T-helper 17 cell (primary cell): Measurements from ENCODE around the gene UGT2B10. TPM values are rescaled to one million over a fixed set of nuclear protein-coding genes. Genes with fewer than 3 reads are reported as not detected.

ENCODE experiments used
- ATAC-seq: fragments of 150-1000 bp; cut with Tn5 transposase; 2 replicates; pipeline ENCODE4 v1.10.0; 2021; ENCODE audit warnings: mild to moderate bottlenecking, moderate library complexity
- DNase-seq, 3 donors: peaks; one replicate each; pipeline versions ENCODE4 v3.0.0 to v3.0.0-alpha.2; 2020 to 2021
- H3K9me3 ChIP-seq: one replicate; pipeline ENCODE4 v1.7.0; 2013; ENCODE audit warnings: low read length, mild to moderate bottlenecking; ENCODE audit not compliant: control insufficient read depth, poor library complexity, severe bottlenecking
- H3K27ac Mint-ChIP-seq: one replicate; pipeline ENCODE4 v1.8.0; 2022; ENCODE audit warnings: mild to moderate bottlenecking, moderate library complexity, mixed read lengths
- H3K27me3 Mint-ChIP-seq: one replicate; pipeline ENCODE4 v1.8.0; 2022; ENCODE audit warnings: mixed read lengths
- H3K36me3 Mint-ChIP-seq: one replicate; pipeline ENCODE4 v1.8.0; 2022; ENCODE audit warnings: low read depth, mixed read lengths
- H3K4me1 Mint-ChIP-seq: one replicate; pipeline ENCODE4 v1.8.0; 2022; ENCODE audit warnings: mild to moderate bottlenecking, mixed read lengths
- H3K4me3 Mint-ChIP-seq: one replicate; pipeline ENCODE4 v1.8.0; 2022; ENCODE audit warnings: mild to moderate bottlenecking, moderate library complexity, mixed read lengths
- total RNA-seq, 4 donors: library from RNA in 2 of 4; stranded (reverse) in 2 of 4; gene quantifications; one replicate each; pipeline ENCODE4 v1.2.3 and lab custom pipeline; 2022 to 2026

Gene UGT2B10
- total RNA-seq, 2 donors from 2014 or later = not detected

DNA sequence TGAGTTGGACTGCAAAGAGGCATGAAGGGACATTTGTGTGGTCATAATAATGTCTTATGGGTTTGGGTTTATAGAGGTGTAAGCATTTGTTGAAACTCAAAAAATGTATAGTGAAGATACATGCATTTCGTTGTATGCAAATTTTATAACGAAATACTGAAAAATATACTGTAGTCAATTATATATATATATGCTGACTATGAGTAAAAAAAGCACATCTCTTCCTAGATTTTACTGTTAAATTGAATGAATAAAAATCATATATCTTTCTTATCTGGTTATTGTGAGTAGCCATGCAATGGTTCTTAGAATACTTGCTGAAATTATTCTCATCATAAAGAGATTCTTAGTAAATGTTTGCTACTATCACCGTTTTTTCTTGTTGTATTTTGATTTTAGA is 34.5 kb downstream of the UGT2B10 start:
- no peaks in the 10 kb centered on the region for H3K9me3 ChIP-seq
- H3K4me3 Mint-ChIP-seq = no peak overlapping the region
- H3K4me1 Mint-ChIP-seq = no peaks in the 10 kb centered on the region
- DNase-seq (no peak), ATAC-seq (no peak)
- no peaks in the 10 kb centered on the region for H3K27me3 Mint-ChIP-seq
- no peaks in the 10 kb centered on the region for H3K36me3 Mint-ChIP-seq
- H3K27ac Mint-ChIP-seq = no peak overlapping the region

DNA sequence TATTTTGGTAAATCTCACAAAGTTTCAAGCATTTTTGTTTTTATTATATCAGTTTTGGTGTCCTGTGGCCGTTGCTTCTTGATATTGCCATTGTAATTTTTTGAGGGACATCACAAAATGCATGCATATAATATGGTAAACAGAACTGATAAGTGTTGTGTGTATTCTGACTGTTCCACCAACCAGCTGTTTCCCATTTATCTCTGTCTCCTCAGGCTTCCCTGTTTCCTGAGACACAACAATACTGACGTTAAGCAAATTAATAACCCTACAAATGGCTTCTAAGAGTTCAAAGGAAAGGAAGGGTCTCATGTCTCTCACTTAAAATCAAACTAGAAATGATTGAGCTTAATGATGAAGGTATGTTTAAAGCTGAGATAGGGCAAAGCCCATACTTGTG is 40.0 kb downstream of the UGT2B10 start:
- H3K27ac Mint-ChIP-seq = no peak overlapping the region
- H3K4me1 Mint-ChIP-seq = no peaks in the 10 kb centered on the region
- ATAC-seq (no peak), DNase-seq (no peak)
- no peaks in the 10 kb centered on the region for H3K27me3 Mint-ChIP-seq
- no peak overlapping the region for H3K4me3 Mint-ChIP-seq
- peaks cover 4% of the 10 kb centered on the region for H3K9me3 ChIP-seq
- H3K36me3 Mint-ChIP-seq = no peaks in the 10 kb centered on the region

DNA sequence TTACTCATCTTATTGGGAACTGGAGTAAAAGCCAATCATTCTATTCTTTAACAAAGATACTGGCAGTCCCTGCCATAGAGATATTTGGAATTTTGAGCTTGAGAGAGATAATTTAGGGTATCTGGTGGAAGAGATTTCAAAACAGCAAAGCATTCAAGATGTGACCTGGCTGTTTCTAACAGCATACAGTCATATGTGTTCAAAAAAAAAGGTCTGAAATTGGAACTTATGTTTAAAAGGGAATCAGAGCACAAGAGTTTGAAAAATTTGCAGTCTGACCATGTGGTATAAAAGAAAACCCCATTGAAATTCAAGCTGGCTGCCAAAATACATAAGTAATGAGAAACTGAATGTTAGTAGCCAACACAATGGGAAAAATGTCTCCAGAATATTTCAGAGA is 42.2 kb downstream of the UGT2B10 start:
- no peaks in the 10 kb centered on the region for H3K36me3 Mint-ChIP-seq

DNA sequence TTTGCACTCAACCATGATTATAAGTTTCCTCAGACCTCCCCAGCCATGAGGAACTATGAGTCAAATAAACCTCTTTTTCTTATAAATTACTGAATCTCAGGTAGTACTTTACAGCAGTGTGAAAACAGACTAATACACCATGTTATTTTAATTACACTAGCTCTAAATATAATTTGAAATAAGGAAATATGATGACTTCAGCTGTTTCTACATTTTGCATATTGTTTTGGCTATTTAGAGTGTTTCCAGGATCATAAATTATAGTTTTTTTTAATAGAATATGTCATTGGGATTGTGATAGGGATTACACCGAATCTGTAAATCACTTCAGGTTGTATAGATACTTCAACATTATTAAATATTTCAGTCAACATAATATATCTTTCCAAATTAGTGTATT is 43.9 kb downstream of the UGT2B10 start:
- no peak overlapping the region for H3K4me3 Mint-ChIP-seq
- no peak overlapping the region for H3K27ac Mint-ChIP-seq
- no peaks in the 10 kb centered on the region for H3K4me1 Mint-ChIP-seq

More for the DNA sequence above, 42.2 kb downstream of the UGT2B10 start:
- DNase-seq (no peak), ATAC-seq (no peak)
- H3K4me3 Mint-ChIP-seq = no peak overlapping the region
- H3K4me1 Mint-ChIP-seq = no peaks in the 10 kb centered on the region
- H3K27me3 Mint-ChIP-seq = no peaks in the 10 kb centered on the region
- H3K9me3 ChIP-seq = peaks cover 4% of the 10 kb centered on the region
- no peak overlapping the region for H3K27ac Mint-ChIP-seq

DNA sequence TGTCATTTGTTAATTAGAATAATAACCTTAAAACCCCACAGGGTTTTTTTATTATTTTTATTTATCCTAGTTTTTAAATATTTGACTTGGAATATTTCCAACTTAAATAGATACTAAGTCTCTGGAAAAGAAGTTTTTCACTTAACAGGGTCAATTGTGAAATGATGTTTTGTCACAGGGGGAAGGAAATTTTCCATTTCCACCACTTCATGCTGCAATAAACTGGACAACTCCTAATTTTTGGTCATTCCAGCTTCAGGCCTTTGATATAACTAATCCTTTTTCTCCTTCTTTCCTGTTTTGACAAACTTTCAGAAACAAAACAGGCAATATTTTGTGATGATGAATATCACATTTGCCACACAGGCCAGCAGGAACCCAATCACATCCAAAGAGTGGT is 45.3 kb downstream of the UGT2B10 start:
- Mint-ChIP-seq H3K27me3 (no peaks in the 10 kb centered on the region), H3K4me3 (no peak overlapping the region), H3K36me3 (no peaks in the 10 kb centered on the region), H3K27ac (no peak overlapping the region), H3K4me1 (peaks cover 4% of the 10 kb centered on the region)
- peaks cover 4% of the 10 kb centered on the region for H3K9me3 ChIP-seq
- no peak for DNase-seq
- no peak for ATAC-seq

More for the DNA sequence above, 43.9 kb downstream of the UGT2B10 start:
- no peak for ATAC-seq
- DNase-seq = no peak
- H3K9me3 ChIP-seq = peaks cover 4% of the 10 kb centered on the region
- no peaks in the 10 kb centered on the region for H3K36me3 Mint-ChIP-seq
- H3K27me3 Mint-ChIP-seq = no peaks in the 10 kb centered on the region

- no peak for DNase-seq
- Mint-ChIP-seq H3K27ac (no peak overlapping the region), H3K27me3 (no peaks in the 10 kb centered on the region), H3K36me3 (no peaks in the 10 kb centered on the region), H3K4me3 (no peak overlapping the region), H3K4me1 (peaks cover 4% of the 10 kb centered on the region)
- H3K9me3 ChIP-seq = no peaks in the 10 kb centered on the region
- ATAC-seq = no peak
Observed at GRCh38 chr4:68864438-68865187, 48.8 kb downstream of the UGT2B10 start.

- no peak for ATAC-seq
- no peak for DNase-seq
- H3K4me3 Mint-ChIP-seq = no peak overlapping the region
- no peaks in the 10 kb centered on the region for H3K36me3 Mint-ChIP-seq
- no peaks in the 10 kb centered on the region for H3K9me3 ChIP-seq
- peaks cover 4% of the 10 kb centered on the region for H3K4me1 Mint-ChIP-seq
- no peak overlapping the region for H3K27ac Mint-ChIP-seq
- no peaks in the 10 kb centered on the region for H3K27me3 Mint-ChIP-seq
Observed at GRCh38 chr4:68865188-68865638, 49.4 kb downstream of the UGT2B10 start.

DNA sequence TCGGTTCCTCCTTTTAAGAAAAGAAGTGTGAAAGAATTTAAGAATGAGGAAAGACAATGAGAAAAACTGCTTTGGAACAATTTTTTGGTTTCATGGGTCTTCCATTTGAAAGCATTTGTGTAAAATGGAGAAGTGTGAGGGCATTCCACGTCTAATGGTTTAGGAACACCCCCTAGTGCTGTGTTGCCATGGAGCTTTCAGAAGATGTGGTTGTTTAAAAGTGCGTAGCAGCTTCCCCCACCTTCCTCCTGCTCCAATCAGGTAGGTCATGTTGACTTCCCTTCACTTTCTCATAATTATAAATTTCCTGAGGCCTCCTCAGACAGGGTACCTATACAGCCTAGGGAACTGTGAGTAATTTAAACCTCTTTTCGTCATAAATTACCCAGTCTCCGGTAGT is 50.0 kb downstream of the UGT2B10 start:
- Mint-ChIP-seq H3K27ac (no peak overlapping the region), H3K36me3 (no peaks in the 10 kb centered on the region), H3K27me3 (no peaks in the 10 kb centered on the region), H3K4me3 (no peak overlapping the region), H3K4me1 (peaks cover 4% of the 10 kb centered on the region)
- no peak for ATAC-seq
- DNase-seq = no peak
- H3K9me3 ChIP-seq = no peaks in the 10 kb centered on the region

- no peak for DNase-seq
- Mint-ChIP-seq H3K4me3 (no peak overlapping the region), H3K4me1 (peaks cover 4% of the 10 kb centered on the region), H3K27me3 (no peaks in the 10 kb centered on the region), H3K27ac (no peak overlapping the region), H3K36me3 (no peaks in the 10 kb centered on the region)
- H3K9me3 ChIP-seq = no peaks in the 10 kb centered on the region
- ATAC-seq = no peak
Observed at GRCh38 chr4:68869274-68869773, 53.5 kb downstream of the UGT2B10 start.

DNA sequence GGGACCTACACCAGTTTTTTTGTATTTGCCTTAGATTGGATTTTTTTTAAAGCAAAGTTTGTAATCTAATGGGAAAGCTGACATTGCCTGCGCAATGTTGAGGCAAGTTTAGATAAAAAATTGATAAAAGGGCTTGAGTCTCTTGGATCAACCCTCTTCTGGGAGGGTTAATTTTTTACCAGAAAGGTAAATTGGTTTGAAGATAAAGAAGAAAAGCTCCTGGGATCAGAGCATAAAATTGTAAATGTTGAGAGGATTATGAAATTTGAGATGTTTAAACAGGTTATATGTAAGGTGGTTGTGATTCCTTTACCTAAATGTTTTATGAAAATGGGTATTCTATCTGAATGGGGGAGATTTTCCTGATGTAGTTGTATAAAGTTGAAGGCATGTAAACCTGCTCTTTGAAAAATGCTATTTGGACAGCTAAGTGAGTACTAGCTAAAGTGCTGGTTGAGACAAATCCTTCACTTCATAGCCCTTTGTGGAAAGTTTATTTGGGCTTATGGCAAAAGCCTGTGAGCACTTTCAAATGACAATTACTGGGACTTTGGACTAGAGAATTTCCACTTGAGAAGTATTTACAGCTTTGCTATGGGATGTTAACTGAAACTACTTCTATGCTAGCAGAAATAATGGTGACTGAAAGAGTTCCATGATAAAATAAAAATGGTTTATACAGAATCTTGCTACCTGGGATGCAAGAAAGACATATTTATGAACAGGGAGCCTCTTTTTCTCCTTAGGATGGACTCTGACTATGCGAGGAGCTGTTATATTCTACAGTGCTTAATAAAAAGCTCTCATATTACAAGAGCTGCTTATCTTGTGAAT is 56.2 kb downstream of the UGT2B10 start:
- Mint-ChIP-seq H3K4me3 (no peak overlapping the region), H3K27ac (no peak overlapping the region), H3K27me3 (no peaks in the 10 kb centered on the region), H3K36me3 (no peaks in the 10 kb centered on the region), H3K4me1 (no peaks in the 10 kb centered on the region)
- ATAC-seq (no peak), DNase-seq (no peak)
- no peaks in the 10 kb centered on the region for H3K9me3 ChIP-seq

- DNase-seq (no peak), ATAC-seq (no peak)
- H3K9me3 ChIP-seq = no peaks in the 10 kb centered on the region
- Mint-ChIP-seq H3K4me1 (no peaks in the 10 kb centered on the region), H3K4me3 (no peak overlapping the region), H3K36me3 (no peaks in the 10 kb centered on the region), H3K27ac (no peak overlapping the region), H3K27me3 (no peaks in the 10 kb centered on the region)
Observed at GRCh38 chr4:68872643-68873502, 57.1 kb downstream of the UGT2B10 start.

- Mint-ChIP-seq H3K4me3 (no peak overlapping the region), H3K27ac (no peak overlapping the region), H3K36me3 (no peaks in the 10 kb centered on the region), H3K4me1 (no peaks in the 10 kb centered on the region), H3K27me3 (no peaks in the 10 kb centered on the region)
- no peak for DNase-seq
- H3K9me3 ChIP-seq = no peaks in the 10 kb centered on the region
- ATAC-seq = no peak
Observed at GRCh38 chr4:68874507-68874906, 58.7 kb downstream of the UGT2B10 start.

DNA sequence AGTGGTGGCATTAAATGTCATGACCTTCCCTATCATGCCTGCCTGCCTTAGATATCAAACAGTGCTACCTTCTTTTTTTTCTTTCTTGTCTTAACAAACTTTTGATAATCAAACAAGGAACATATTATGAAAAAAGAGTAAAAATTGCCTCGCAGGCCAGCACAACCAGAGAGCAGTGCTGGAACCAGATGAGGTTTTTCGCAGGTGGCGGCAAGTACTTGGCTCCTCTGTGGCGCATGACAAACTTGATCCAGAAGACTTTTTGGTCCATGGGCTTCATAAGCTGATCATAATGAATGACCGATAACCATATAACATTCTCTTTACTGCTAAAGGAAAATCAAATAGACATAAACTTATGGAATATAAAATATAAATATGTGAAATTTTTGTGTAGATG is 61.8 kb downstream of the UGT2B10 start:
- H3K4me3 Mint-ChIP-seq = no peak overlapping the region
- ATAC-seq (no peak), DNase-seq (no peak)
- H3K4me1 Mint-ChIP-seq = no peaks in the 10 kb centered on the region
- no peaks in the 10 kb centered on the region for H3K36me3 Mint-ChIP-seq
- no peaks in the 10 kb centered on the region for H3K9me3 ChIP-seq
- no peak overlapping the region for H3K27ac Mint-ChIP-seq
- no peaks in the 10 kb centered on the region for H3K27me3 Mint-ChIP-seq
